ENCODE results near the gene GRM5.

GRM5 gene

GRCh38 chr11:88603091-88603867, 462.5 kb downstream of the GRM5 start:
- no peak for DNase-seq

- no peak for DNase-seq
Observed at GRCh38 chr11:88597387-88597786, 468.4 kb downstream of the GRM5 start.

- no peak for DNase-seq
Observed at GRCh38 chr11:88596786-88597185, 469.0 kb downstream of the GRM5 start.

GRCh38 chr11:88594274-88594950, 471.4 kb downstream of the GRM5 start:
- DNase-seq = no peak

- no peak for DNase-seq
Observed at GRCh38 chr11:88590361-88590760, 475.4 kb downstream of the GRM5 start.

GRCh38 chr11:88583251-88583650, 482.5 kb downstream of the GRM5 start:
- DNase-seq = no peak

- no peak for DNase-seq
Observed at GRCh38 chr11:88579466-88579865, 486.3 kb downstream of the GRM5 start.

GRCh38 chr11:88576741-88577140, 489.0 kb downstream of the GRM5 start:
- DNase-seq = no peak

- no peak for DNase-seq
Observed at GRCh38 chr11:88575916-88576315, 489.9 kb downstream of the GRM5 start.

GRCh38 chr11:88569342-88569741, 496.4 kb downstream of the GRM5 start:
- no peak for DNase-seq

- DNase-seq = no peak
Observed at GRCh38 chr11:88555829-88556202, 510.0 kb downstream of the GRM5 start.

- no peak for DNase-seq
Observed at GRCh38 chr11:88555018-88555828, 510.6 kb downstream of the GRM5 start.

GRCh38 chr11:88553204-88553603, 512.6 kb downstream of the GRM5 start:
- DNase-seq = no peak

GRCh38 chr11:88552379-88553062, 513.3 kb downstream of the GRM5 start:
- DNase-seq = no peak

GRCh38 chr11:88544656-88545280, 521.0 kb downstream of the GRM5 start:
- DNase-seq = no peak

GRCh38 chr11:88543902-88544655, 521.7 kb downstream of the GRM5 start:
- DNase-seq = peak; percentile 17

GRCh38 chr11:88541006-88541405, 524.8 kb downstream of the GRM5 start:
- DNase-seq = no peak

- DNase-seq = no peak
Observed at GRCh38 chr11:88538098-88538497, 527.7 kb downstream of the GRM5 start.

- no peak for DNase-seq
Observed at GRCh38 chr11:88537613-88538012, 528.2 kb downstream of the GRM5 start.

GRCh38 chr11:88536616-88537265, 529.0 kb downstream of the GRM5 start:
- no peak for DNase-seq

GRCh38 chr11:88535916-88536547, 529.8 kb downstream of the GRM5 start:
- no peak for DNase-seq

Data from NCI-H2171 (cell line).